G401 (cell line): Measurements from ENCODE around the gene EHMT1. TPM values are rescaled to one million over a fixed set of nuclear protein-coding genes. Genes with fewer than 3 reads are reported as not detected.
A peak's percentile ranks its signal among the peaks of the same experiment; 100 is the strongest.

Source experiments
- DNase-seq: peaks from one replicate; pipeline ENCODE4 v3.0.0-alpha.2; 2015; ENCODE audit warnings: low spot score
- in situ Hi-C: cut with HindIII; loops from 2 replicates; pipeline ENCODE4 v1.10.0; 2016; ENCODE audit warnings: low sequenced_read_pairs, mixed read lengths
- total RNA-seq: library from RNA; depleted of rRNA; stranded (reverse); fragments of >200 nt; shearing (Covaris generic); gene quantifications from 2 replicates; pipeline ENCODE4 v1.2.3, GENCODE V29; 2014; rRNA removed

EHMT1 gene
- total RNA-seq = 97.4 and 101 TPM in 2 replicates

DNA sequence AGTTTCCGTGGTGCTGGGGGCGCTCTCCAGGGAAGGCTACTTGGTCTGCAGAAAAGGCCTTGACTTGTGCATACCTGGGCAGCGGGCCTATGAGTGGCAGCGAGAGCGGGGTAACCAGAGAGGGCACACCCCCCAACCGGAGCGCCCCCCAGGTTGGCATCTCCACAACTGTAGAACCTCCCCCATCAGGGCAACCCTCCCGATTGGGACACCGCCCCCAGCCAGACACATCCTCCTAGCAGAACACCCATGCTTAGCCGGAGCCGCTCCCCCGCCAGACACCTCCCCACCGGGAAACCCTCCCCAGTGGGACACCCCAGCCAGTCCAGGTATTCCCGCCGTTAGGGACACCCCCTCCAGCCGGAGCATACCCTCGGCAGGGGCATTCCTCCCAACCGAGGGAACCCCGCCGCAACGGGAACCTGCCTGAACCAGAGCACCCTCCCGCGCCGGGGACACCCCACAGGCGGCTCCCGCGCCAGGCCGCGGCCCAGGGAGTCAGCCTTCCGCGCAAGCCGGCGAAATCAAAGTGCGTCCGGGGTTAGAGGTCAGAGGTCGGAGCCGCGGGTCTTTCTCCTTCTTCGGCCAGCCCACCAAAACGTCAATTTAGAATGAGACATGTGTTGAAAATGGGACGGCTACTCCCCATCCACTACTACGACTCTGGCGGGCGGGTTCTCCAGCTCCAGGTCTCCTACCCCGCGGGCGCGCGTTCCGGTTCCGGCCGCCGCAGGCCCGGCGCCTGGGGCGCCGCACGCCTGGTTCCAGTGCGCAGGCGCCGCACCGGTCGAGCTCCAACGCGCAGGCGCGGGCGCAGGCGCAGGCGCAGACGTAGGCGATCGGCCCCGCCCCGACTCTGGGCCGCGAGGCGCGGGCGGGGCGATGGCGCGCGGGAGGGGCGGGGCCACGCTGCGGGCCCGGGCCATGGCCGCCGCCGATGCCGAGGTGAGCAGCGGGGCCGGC is at the start of gene EHMT1:
EHMT1 (plus strand) TSS at position 901 of the 963 bp plus-strand sequence; CDS start at position 925, 24 bp downstream.
- peak; percentile 79 for DNase-seq
- in situ Hi-C loops = no loop called here

DNA sequence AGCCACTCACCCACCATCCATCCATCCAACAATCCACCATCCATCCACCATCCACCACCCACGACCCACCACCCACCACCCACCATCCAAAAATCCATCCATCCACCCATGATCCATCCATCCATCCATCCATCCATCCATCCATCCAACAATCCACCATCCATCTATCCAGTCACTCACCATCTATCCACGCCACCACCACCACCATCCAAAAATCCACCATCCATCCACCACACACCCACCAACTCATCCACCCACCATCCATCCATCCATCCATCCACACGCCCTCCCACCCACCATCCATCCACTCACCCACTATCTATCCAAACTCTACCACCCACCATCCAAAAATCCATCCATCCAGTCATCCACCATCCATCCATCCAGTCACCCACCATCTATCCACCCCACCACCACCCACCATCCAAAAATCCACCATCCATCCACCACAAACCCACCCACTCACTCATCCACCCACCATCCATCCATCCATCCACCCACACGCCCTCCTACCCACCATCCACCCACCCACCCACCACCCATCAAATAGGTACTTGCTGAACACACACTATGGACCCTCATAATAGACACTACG is 49.1 kb upstream of the EHMT1 start:
- in situ Hi-C loops = no loop called here

DNA sequence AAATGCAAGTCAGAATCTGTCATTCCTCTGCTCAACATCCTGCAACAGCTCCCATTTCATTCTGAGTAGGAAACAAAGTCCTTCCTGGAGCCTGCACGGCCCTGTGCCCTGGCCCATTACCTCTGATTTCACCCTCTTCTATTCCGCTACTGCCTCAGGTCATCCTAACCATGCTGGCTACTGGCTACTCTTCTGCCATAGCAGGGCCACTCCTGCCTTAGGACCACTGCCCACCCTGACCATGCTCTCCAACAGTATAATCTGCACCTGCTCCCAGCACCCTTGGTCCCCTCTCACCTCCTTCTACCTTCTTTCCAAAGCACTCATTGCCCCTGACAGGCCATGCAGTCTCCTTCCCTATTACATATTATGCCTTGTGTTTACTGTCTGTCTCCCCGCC is 48.2 kb upstream of the EHMT1 start:
- in situ Hi-C loops = no loop called here
- DNase-seq = no peak

More for the DNA sequence above, 49.1 kb upstream of the EHMT1 start:
- no peak for DNase-seq

DNA sequence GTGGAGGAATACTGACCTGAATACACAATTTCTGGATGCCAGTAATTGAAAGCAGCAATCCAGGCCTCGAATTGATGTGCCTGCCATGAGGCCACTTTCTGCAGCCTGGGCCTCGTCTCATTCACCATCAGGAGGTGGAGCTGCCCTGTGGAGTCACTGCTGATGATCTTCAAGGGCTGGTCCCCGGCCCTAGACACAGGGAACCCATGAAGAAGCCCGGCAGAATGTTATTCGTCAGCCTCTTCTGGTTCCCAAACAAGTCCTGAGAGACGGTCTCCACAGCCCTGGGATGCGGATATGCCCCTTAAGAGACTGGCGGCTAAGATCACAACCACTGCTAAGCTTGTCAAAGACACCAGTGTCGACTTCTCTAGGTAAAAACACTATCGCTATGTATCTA is 44.6 kb upstream of the EHMT1 start:
- in situ Hi-C loops = no loop called here
- no peak for DNase-seq

DNA sequence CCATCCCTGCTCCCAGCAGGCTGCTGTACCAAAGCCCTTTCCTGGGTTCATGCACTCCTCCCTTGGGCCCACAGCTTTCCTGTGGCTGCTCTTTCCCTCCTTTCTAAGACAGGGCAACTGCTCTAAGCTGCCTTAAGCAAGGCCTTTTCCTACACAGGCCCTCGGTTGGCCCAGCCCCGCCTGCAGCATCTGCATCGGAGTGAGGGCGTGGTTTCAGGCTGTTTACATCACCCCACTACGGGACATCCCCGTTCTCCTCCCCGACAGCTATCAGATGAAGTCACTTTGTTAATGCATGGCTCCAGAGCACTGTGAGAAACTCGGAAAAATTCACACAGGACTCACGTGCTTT is 43.5 kb upstream of the EHMT1 start:
- in situ Hi-C loops = no loop called here
- DNase-seq = no peak

DNA sequence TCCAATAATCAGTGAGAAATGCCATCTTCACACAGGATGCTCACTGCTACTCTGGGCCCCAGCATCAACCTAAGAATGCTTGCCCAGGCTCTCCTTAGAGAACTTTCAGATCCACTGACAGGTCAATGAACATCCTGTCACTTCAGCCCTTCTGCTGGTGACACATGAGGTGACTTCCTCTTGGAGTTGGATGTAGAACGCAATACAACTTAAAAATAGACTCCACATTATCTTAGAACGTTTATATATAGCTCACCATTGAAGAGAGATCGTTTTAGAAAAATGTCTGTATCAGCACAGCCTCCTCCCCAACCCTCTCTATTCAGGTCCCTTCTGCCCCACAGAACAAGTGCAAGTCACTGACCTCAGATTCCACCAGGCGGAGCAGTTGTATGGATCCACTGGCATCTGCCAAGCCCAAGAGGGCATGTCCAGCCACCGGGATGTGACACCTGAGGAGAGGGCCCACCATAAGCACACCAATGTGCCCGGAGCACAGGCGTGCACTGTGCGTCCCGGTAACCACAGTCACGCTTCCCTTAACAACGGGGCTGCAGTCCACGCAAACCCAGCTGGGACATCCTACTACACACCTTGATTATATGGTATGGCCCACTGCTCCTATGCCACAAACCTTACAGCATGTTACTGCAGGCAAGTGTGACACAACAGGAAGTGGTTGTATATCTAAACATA is 42.9 kb upstream of the EHMT1 start:
- in situ Hi-C loops = no loop called here
- DNase-seq = no peak

DNA sequence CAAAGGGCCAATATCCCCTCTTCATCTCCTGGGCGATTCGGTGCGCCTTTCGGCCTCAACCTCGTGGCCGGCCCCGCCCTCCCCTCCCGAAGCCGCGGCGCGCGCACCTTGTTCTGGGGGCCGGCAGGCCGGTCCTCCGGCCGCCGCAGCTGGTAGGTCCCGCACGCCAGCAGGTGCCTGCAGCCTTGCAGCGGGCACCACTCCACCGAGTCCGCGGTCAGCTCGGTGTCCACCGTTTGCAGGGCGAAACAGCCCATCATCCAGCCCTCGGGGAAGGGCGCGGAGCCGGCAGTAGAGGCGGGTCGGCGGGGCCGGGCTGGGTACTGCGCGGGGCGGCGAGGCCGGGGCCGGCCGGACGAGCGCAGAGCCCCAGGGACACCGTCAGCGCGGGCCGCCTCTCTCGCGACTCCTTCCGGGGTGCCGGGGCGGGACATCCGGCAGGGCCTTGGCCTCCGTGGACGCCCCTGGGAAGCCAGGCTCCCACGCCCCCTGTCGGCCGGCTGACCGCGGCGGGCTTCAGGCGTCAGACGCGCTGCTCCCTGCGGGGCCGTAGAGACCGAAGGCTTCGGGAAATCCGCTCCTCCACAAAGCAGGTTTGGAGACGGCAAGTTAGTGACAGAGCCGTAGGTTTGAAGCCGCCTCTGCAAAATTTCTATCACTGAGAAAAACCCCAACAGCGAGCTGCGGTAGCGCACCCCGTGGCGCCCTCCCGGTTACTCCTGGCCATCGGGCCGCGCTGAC is 40.1 kb upstream of the EHMT1 start, which contains the start of gene DPH7:
DPH7 (minus strand) TSS at position 408 of the 741 bp plus-strand sequence; CDS start at position 260, 148 bp downstream.
- in situ Hi-C loops = no loop called here
- peak; percentile 93 for DNase-seq

DNA sequence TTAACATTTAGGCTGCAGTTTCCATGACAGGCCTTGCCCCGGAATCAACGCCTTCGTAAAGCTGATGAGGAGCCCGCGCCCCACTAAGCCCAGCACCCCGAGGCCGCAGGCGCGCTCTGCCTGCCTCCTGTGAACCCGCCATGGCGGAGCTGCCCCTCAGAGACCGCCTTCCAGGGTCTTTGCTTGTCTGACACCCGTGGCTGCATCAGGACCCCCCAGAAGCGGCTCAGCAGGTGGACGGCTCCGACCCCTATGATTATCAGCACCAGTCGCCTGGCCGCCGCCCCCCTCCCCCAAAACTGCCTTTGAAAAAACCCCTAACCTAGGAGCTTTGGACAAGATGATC is 39.6 kb upstream of the EHMT1 start:
- in situ Hi-C loops = no loop called here
- DNase-seq = no peak

DNA sequence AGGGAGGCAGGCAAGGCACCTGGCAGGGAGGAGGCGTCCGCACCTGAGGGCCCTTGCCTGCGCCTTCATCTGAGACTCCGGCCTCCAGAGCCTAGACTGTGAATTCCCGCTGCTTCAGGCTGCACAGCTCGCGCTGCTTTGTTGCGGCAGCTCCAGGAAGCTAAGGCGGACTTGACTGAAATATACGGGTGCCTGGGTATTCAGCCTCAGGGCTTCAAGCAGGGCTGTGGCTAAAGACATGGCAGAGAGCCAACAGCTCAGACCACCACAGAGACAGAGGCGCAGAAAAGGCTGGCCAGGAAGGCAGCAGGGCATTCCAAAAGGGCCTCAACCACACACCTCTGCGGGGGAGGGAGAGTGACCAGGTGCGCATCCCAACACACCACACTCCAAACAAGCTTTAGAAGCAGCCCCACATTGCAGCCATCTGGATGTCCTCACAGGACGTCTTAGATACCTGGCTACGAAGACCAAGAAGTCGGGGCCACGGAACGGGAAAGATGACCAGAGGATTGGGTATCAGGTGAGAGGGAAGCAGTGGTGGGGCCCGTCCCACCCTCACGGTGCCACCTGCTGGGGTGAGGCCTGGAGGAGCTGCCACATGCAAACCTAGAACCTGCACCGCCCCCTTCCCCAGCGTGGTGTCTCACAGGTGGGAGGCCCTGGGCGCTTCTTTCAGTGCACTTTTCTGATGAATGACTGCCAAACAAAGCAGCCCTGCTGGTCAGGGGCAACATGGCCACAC is 38.4 kb upstream of the EHMT1 start:
- DNase-seq = peak; percentile 23
- in situ Hi-C loops = loop anchor here (5.0 kb wide), 1 partner anchor 117 kb away; no protein-coding TSS in a partner anchor

DNA sequence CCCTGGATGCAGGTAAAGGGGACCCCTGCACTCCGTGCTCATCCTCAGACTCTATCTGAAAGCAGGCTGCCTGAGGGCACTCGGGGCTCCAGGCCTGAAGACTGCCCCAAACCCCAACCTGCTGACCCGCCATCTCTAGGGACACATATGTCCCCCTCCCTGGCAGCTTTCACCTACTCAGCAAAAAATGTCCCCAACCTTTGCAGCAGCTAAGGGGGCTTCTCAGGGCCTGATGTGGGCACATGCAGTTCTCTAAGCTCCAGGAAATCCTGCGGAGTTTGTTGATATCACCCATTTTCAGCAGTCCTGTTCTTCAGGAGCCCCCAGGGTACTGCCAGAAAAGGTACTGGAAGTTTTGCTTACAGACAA is 37.9 kb upstream of the EHMT1 start:
- no peak for DNase-seq
- in situ Hi-C loops = loop anchor here (5.0 kb wide), 1 partner anchor 116 kb away; no protein-coding TSS in a partner anchor

DNA sequence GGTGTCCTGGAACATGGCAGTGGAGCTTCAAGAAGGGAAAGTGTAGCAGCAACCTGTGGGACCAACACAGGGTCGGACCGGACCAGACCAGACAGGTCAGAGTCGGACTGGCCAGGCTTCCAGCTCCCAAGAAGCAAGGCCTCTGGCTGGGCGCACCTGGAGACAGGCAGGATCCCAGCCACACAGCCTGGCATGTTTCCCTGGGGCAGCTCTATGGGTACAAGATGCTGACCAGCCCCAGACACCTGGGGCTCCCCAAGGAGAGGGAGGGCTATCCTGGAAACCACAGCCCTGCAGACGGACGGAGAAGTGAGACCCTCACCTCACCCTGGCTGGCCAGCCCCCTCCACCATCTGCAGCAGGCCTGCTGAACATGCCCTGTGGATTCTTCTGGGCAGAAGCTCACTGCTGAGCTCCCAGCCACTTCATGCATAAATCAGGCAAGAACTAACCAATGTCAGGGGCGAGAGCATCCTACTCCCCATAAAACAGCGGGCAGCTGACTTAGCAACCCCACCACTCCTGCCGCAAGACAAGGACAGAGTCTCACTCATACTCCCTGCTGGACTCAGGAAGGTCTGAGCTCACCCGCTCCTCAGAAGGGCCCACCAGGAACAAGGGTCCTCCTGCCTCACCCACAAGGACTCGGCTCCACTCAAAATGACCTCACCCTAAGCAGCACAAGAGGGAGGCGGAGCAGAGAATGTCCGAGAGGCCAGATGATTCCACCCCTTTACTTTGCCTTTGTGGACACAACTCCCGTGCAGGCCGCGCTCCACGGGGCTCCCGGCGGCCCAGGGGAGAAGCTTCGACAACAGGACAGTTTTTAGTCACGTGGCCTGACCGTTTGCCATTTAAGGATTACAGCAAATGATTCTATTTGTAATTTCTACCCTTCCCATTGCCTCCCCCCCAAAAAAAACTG is 37.2 kb upstream of the EHMT1 start:
- DNase-seq = no peak
- in situ Hi-C loops = loop anchor here (5.0 kb wide), 1 partner anchor 116 kb away; no protein-coding TSS in a partner anchor

DNA sequence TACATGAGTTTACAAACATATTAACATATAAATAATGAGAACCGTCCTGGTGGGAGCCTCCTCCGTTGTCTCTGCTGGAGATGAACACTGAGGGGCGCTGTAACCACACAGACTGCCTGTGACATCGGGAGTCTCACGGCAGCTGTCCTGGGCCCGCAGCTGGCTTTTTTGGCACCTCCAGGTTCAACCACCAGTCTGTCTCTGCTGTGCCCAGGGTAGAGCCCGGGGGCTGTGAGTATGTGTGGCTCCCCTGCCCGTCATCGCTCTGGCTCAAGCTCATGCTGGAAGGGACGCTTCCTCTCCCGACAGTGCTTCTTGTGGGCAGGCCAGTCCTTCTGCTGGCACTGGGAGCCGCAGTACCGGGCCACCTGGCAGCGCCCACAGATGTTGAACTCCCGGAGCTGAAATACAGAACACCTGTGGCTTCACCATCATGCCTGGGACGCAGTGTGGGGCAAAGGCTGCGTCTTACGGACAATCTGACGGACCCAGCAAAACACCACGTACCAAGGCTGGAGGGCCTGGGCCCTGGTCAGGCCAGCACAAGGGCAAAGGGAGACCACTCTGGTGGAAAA is 36.4 kb upstream of the EHMT1 start:
- in situ Hi-C loops = loop anchor here (5.0 kb wide), 1 partner anchor 115 kb away; no protein-coding TSS in a partner anchor
- DNase-seq = peak; percentile 16

DNA sequence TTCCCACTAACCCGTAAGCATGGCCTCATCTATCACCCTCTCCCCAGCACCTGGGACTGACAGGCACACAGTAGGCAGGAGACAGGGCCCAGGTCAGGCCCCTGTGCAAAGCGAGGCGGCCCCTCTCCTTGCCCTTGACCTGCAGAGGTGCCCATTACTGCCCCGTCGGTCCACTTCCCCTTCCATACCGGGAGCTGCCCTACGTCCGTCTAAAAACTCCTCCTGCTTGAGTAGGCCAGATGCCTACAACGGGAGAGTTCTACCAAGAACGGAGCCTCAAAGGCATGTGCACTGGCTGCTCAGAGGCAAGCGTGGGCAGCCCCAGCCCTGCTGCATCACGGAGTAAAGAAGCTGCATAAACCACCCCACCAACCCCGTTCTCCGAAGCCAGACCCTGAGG is 35.5 kb upstream of the EHMT1 start:
- DNase-seq = no peak
- in situ Hi-C loops = loop anchor here (5.0 kb wide), 1 partner anchor 114 kb away; no protein-coding TSS in a partner anchor

DNA sequence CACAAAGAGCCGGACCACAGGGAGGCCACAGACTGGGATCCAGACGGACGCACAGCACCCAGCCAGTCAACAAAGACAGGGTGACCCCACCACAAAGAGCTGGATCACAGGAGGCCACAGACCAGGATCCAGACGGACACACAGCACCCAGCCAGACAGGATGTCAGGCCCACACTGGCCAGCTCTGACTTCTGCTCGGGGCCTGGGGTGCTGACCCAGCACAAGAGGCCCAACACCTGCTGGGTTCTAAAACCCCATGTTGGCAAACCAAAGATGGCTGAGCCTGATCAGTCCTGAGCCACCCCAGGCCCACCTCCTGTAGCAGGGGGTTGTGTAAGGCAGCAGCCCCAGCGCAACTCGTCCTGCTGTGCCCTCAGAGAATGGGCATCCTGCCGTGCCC is 34.8 kb upstream of the EHMT1 start:
- no peak for DNase-seq
- in situ Hi-C loops = loop anchor here (5.0 kb wide), 1 partner anchor 113 kb away; no protein-coding TSS in a partner anchor

DNA sequence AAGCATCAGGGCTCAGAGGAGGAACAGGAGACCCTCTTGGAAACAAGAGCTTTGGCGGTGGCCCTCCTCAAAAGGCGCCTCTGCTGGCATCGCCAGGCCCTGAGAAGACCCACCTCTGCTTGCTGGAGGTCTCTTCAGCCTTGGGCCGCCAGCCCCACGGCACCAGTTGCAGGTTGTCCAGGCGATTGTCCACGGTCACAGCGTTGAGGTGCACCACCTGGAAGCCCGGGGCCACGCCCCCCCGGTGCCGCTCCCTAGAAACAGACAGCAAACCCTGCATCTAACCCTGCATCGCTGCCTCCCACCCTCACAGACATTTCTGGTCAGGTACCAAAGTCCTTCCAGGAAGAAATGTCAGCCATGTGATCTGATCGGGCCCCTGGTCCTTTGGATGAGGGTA is 32.0 kb upstream of the EHMT1 start:
- in situ Hi-C loops = no loop called here
- no peak for DNase-seq

DNA sequence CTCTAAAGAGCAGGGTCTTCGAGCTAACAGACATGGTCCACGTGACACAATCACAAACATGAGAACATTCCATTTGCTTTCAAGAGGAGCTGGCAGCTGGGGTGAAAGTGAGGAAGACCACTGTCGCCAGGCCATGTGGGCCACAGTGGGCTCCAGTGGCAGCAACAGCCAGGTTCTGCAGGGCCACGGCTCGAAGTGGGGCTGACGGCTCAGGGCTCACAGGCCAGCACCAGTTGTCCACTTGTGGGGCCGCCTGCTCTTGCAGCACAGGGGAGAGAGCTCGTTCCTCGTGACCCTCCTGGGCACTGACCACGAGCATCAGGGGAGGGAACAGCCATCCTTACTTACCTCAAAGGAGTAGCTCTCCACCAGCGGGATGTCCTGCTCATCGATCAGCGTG is 30.5 kb upstream of the EHMT1 start:
- no peak for DNase-seq
- in situ Hi-C loops = no loop called here

DNA sequence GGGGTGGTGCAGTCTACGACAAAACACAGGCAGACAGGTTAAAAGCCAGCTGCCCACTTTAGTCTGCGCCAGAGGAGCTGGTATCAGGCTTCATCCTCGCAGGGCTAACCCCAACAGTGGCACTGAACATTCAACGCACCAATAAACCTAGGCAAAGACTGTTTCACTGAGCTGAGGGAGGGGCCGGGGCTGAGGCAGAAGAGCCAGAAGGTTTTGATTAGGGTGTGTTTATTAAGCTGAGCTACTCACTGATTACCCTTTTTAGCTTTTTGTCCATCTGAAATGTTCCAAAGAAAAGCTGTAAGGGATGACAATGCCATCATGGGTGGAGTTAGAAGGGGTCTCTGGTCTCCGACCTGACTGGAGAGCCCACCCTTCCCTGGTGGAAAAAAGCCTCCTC is 29.9 kb upstream of the EHMT1 start:
- no peak for DNase-seq
- in situ Hi-C loops = no loop called here
